ENCODE results near the gene MDN1. TPM values are rescaled to one million over a fixed set of nuclear protein-coding genes. Genes with fewer than 3 reads are reported as not detected.

The MDN1 gene
- total RNA-seq, 2 experiments from 2014 or later: 48.6 to 62.3 TPM

- H3K36me3 ChIP-seq (ENCODE audit: insufficient read depth, low read length): peaks cover 73% of the 10 kb centered on the region
- no peaks in the 10 kb centered on the region for H3K9me2 ChIP-seq (ENCODE audit: insufficient read depth, low read length)
- H4K20me1 ChIP-seq (ENCODE audit: insufficient read depth, low read length): 0 out of 2 replicates have a peak, but pooled peaks cover 7% of the 10 kb centered on the region
- BruUV-seq (replicated peaks): no TSS peak
- H3K4me2 ChIP-seq (ENCODE audit: low read length): no peak overlapping the region
- no peak overlapping the region for H3K27ac ChIP-seq (ENCODE audit: low read depth, low read length, poor library complexity, severe bottlenecking)
- intact Hi-C loops (cut with micrococcal nuclease; ENCODE audit: unreplicated experiment): no loop called here
- H3K4me3 ChIP-seq (ENCODE audit: low read depth, low read length, poor library complexity, severe bottlenecking): no peak overlapping the region
- DNase-seq (ENCODE audit: low spot score): no peak
- POLR2A ChIA-PET: interaction anchor here (0.5 to 1.4 kb wide), 5 partner anchors 10 to 654 kb away, joined by 3 to 6 read pairs (median 3); partner anchors contain the start of genes CASP8AP2 and PM20D2
- CTCF ChIA-PET (ENCODE audit: unreplicated experiment): no interaction called here
- TF ChIP-seq CTCF (conservative IDR thresholded peaks at IDR 0.05; ENCODE audit: low read length): no peak
- TF ChIP-seq EZH2phosphoT487 (IDR thresholded peaks at IDR 0.05; ENCODE audit: borderline replicate concordance, low read depth, low read length): no peak
- H3K9me3 ChIP-seq (ENCODE audit: low read length): no peaks in the 10 kb centered on the region
- peaks cover 24% of the 10 kb centered on the region for H3K79me2 ChIP-seq (ENCODE audit: insufficient read depth, low read depth, low read length)
- no peak overlapping the region for H2AFZ ChIP-seq (ENCODE audit: low read length)
- H3K4me1 ChIP-seq (ENCODE audit: insufficient read depth, low read length, poor library complexity, severe bottlenecking): no peaks in the 10 kb centered on the region
These were observed 19.8 kb downstream of the MDN1 start for GRCh38 chr6:89799756-89800155.

GRCh38 chr6:89799096-89799495 is 20.5 kb downstream of the MDN1 start:
- peaks cover 6% of the 10 kb centered on the region for H3K4me1 ChIP-seq (ENCODE audit: insufficient read depth, low read length, poor library complexity, severe bottlenecking)
- ChIA-PET CTCF (ENCODE audit: unreplicated experiment) (no interaction called here), POLR2A (interaction anchor here (0.5 to 1.4 kb wide), 4 partner anchors 11 to 720 kb away, joined by 3 to 6 read pairs (median 4); no protein-coding TSS in a partner anchor)
- H2AFZ ChIP-seq (ENCODE audit: low read length): no peak overlapping the region
- no peak for DNase-seq (ENCODE audit: low spot score)
- no TSS peak for BruUV-seq (replicated peaks)
- no peak overlapping the region for H3K4me2 ChIP-seq (ENCODE audit: low read length)
- no peaks in the 10 kb centered on the region for H3K9me2 ChIP-seq (ENCODE audit: insufficient read depth, low read length)
- H3K4me3 ChIP-seq (ENCODE audit: low read depth, low read length, poor library complexity, severe bottlenecking): no peak overlapping the region
- peaks cover 19% of the 10 kb centered on the region for H3K79me2 ChIP-seq (ENCODE audit: insufficient read depth, low read depth, low read length)
- intact Hi-C loops (cut with micrococcal nuclease; ENCODE audit: unreplicated experiment): no loop called here
- TF ChIP-seq EZH2phosphoT487 (IDR thresholded peaks at IDR 0.05; ENCODE audit: borderline replicate concordance, low read depth, low read length) (no peak), CTCF (conservative IDR thresholded peaks at IDR 0.05; ENCODE audit: low read length) (no peak)
- H3K27ac ChIP-seq (ENCODE audit: low read depth, low read length, poor library complexity, severe bottlenecking): no peak overlapping the region
- H3K9me3 ChIP-seq (ENCODE audit: low read length): no peaks in the 10 kb centered on the region
- H3K36me3 ChIP-seq (ENCODE audit: insufficient read depth, low read length): peaks cover 80% of the 10 kb centered on the region
- H4K20me1 ChIP-seq (ENCODE audit: insufficient read depth, low read length): 0 out of 2 replicates have a peak, but pooled peaks cover 4% of the 10 kb centered on the region

GRCh38 chr6:89797317-89797716 is 22.3 kb downstream of the MDN1 start:
- intact Hi-C loops (cut with micrococcal nuclease; ENCODE audit: unreplicated experiment): no loop called here
- peaks cover 17% of the 10 kb centered on the region; the same call in 1 of the 2 replicates for H3K79me2 ChIP-seq (ENCODE audit: insufficient read depth, low read depth, low read length)
- no peak overlapping the region for H3K4me2 ChIP-seq (ENCODE audit: low read length)
- peaks cover 17% of the 10 kb centered on the region for H3K4me1 ChIP-seq (ENCODE audit: insufficient read depth, low read length, poor library complexity, severe bottlenecking)
- H2AFZ ChIP-seq (ENCODE audit: low read length): no peak overlapping the region
- H4K20me1 ChIP-seq (ENCODE audit: insufficient read depth, low read length): no peaks in the 10 kb centered on the region
- no peaks in the 10 kb centered on the region for H3K9me3 ChIP-seq (ENCODE audit: low read length)
- TF ChIP-seq EZH2phosphoT487 (IDR thresholded peaks at IDR 0.05; ENCODE audit: borderline replicate concordance, low read depth, low read length) (no peak), CTCF (conservative IDR thresholded peaks at IDR 0.05; ENCODE audit: low read length) (no peak)
- DNase-seq (ENCODE audit: low spot score): no peak
- H3K27ac ChIP-seq (ENCODE audit: low read depth, low read length, poor library complexity, severe bottlenecking): no peak overlapping the region
- CTCF ChIA-PET (ENCODE audit: unreplicated experiment): no interaction called here
- H3K4me3 ChIP-seq (ENCODE audit: low read depth, low read length, poor library complexity, severe bottlenecking): no peak overlapping the region
- no peaks in the 10 kb centered on the region for H3K9me2 ChIP-seq (ENCODE audit: insufficient read depth, low read length)
- BruUV-seq (replicated peaks): no TSS peak
- POLR2A ChIA-PET: no interaction called here
- H3K36me3 ChIP-seq (ENCODE audit: insufficient read depth, low read length): peaks cover 87% of the 10 kb centered on the region

Data from OCI-LY7 (cell line).